Muscle layer of duodenum (tissue), 2 donors: ENCODE measurements around the gene SPOCK3.
"Not testable (repeated sequence)": the region's sequence is repeated elsewhere in the genome, so short reads cannot be mapped to it uniquely, and the experiment has no call there.

Source experiments
- H3K27ac ChIP-seq: one replicate; pipeline ENCODE4 v1.7.0; 2013; ENCODE audit warnings: mild to moderate bottlenecking, low read length
- H3K27me3 ChIP-seq: one replicate; pipeline ENCODE4 v1.7.0; 2013; ENCODE audit warnings: low read depth, mild to moderate bottlenecking, control low read depth, low read length
- H3K36me3 ChIP-seq, 2 donors: one replicate each; pipeline ENCODE4 v1.7.0; 2013; ENCODE audit warnings: low read length in 2 of 2, control low read depth in 1 of 2, mild to moderate bottlenecking in 1 of 2; ENCODE audit not compliant: insufficient read depth in 2 of 2, control insufficient read depth in 1 of 2
- H3K4me1 ChIP-seq, 2 donors: one replicate each; pipeline ENCODE4 v1.7.0; 2013; ENCODE audit warnings: low read length in 2 of 2, mild to moderate bottlenecking in 2 of 2, control low read depth in 1 of 2, moderate library complexity in 1 of 2; ENCODE audit not compliant: insufficient read depth in 2 of 2, control insufficient read depth in 1 of 2
- H3K4me3 ChIP-seq, 2 donors: one replicate each; pipeline ENCODE4 v1.7.0; 2013; ENCODE audit warnings: low read length in 2 of 2, low read depth in 1 of 2, mild to moderate bottlenecking in 1 of 2
- H3K9me3 ChIP-seq, 2 donors: one replicate each; pipeline ENCODE4 v1.7.0; 2013; ENCODE audit warnings: low read length in 2 of 2, control low read depth in 1 of 2, mild to moderate bottlenecking in 1 of 2; ENCODE audit not compliant: control insufficient read depth in 1 of 2
- donor health status: healthy.

SPOCK3 gene

GRCh38 chr4:166733686-166734085 lies 500.6 kb downstream of the SPOCK3 start:
- Histone ChIP-seq H3K9me3 (no peaks in the 10 kb centered on the region), H3K4me3 (no peak overlapping the region), H3K27ac (no peak overlapping the region), H3K36me3 (no peaks in the 10 kb centered on the region), H3K27me3 (no peaks in the 10 kb centered on the region), H3K4me1 (no peaks in the 10 kb centered on the region)

- H3K9me3 ChIP-seq: no peaks in the 10 kb centered on the region
- H3K4me3 ChIP-seq: no peak overlapping the region
- no peaks in the 10 kb centered on the region for H3K4me1 ChIP-seq
- H3K27ac ChIP-seq: no peak overlapping the region
- no peaks in the 10 kb centered on the region for H3K36me3 ChIP-seq
- no peaks in the 10 kb centered on the region for H3K27me3 ChIP-seq
Observed at GRCh38 chr4:166726832-166727231, 507.5 kb downstream of the SPOCK3 start.

- Histone ChIP-seq H3K4me3 (no peak overlapping the region), H3K27me3 (no peaks in the 10 kb centered on the region), H3K36me3 (no peaks in the 10 kb centered on the region), H3K9me3 (no peaks in the 10 kb centered on the region), H3K27ac (no peak overlapping the region), H3K4me1 (no peaks in the 10 kb centered on the region)
Observed at GRCh38 chr4:166724369-166724768, 509.9 kb downstream of the SPOCK3 start.

GRCh38 chr4:166723532-166724140 lies 510.7 kb downstream of the SPOCK3 start:
- Histone ChIP-seq H3K36me3 (no peaks in the 10 kb centered on the region), H3K4me1 (no peaks in the 10 kb centered on the region), H3K27me3 (no peaks in the 10 kb centered on the region), H3K4me3 (no peak overlapping the region), H3K27ac (no peak overlapping the region), H3K9me3 (no peaks in the 10 kb centered on the region)

GRCh38 chr4:166715748-166716713 lies 518.3 kb downstream of the SPOCK3 start:
- H3K27me3 ChIP-seq, H3K4me3 ChIP-seq, H3K4me1 ChIP-seq, H3K27ac ChIP-seq, H3K36me3 ChIP-seq: not testable (repeated sequence)
- H3K9me3 ChIP-seq: peaks cover 0 to 15% of the 10 kb centered on the region in 2 donors

- Histone ChIP-seq H3K4me1 (no peaks in the 10 kb centered on the region), H3K9me3 (peaks cover 0 to 6% of the 10 kb centered on the region in 2 donors), H3K27me3 (no peaks in the 10 kb centered on the region), H3K27ac (no peak overlapping the region), H3K4me3 (no peak overlapping the region), H3K36me3 (no peaks in the 10 kb centered on the region)
Observed at GRCh38 chr4:166700592-166700991, 533.7 kb downstream of the SPOCK3 start.

- Histone ChIP-seq H3K4me1 (no peaks in the 10 kb centered on the region), H3K27me3 (no peaks in the 10 kb centered on the region), H3K36me3 (no peaks in the 10 kb centered on the region), H3K27ac (no peak overlapping the region), H3K9me3 (no peaks in the 10 kb centered on the region), H3K4me3 (no peak overlapping the region)
Observed at GRCh38 chr4:166688835-166689234, 545.5 kb downstream of the SPOCK3 start.

- H3K27ac ChIP-seq: no peak overlapping the region
- no peak overlapping the region for H3K4me3 ChIP-seq
- no peaks in the 10 kb centered on the region for H3K9me3 ChIP-seq
- H3K4me1 ChIP-seq: no peaks in the 10 kb centered on the region
- no peaks in the 10 kb centered on the region for H3K36me3 ChIP-seq
- no peaks in the 10 kb centered on the region for H3K27me3 ChIP-seq
Observed at GRCh38 chr4:166687828-166688227, 546.5 kb downstream of the SPOCK3 start.
